SH-SY5Y (cell line): Measurements from ENCODE around the gene TOMT.

Source experiments
- GATA2 ChIP-seq: IDR thresholded peaks from 2 replicates; pipeline ENCODE4 v1.6.1; 2011; ENCODE audit warnings: mild to moderate bottlenecking, low read depth, low read length
- GATA3 ChIP-seq: IDR thresholded peaks from 2 replicates; pipeline ENCODE4 v1.6.1; 2011; ENCODE audit warnings: low read depth, mild to moderate bottlenecking, low read length, moderate library complexity

- no peak for TF ChIP-seq GATA3
- no peak for TF ChIP-seq GATA2
Measured at GRCh38 chr11:72081184-72081644, 24.5 kb upstream of the TOMT start.
